Panc1 (cell line): ENCODE data around the gene ZCWPW1. TPM values are rescaled to one million over a fixed set of nuclear protein-coding genes. Genes with fewer than 3 reads are reported as not detected.

Experiments
- ATAC-seq: fragments of 200-7000 bp; cut with Tn5 transposase; 2 replicates; pipeline ENCODE4 v1.9.1; 2020; ENCODE audit warnings: mild to moderate bottlenecking, moderate library complexity
- Bru-seq: library from RNA; stranded (reverse); fragments of 400-500 nt; gene quantifications from one replicate; lab custom pipeline; 2021; lab: Mats Ljungman, UMichigan
- BruChase-seq, 2 experiments: library from RNA; stranded (reverse); fragments of 400-500 nt; gene quantifications; one replicate each; lab custom pipeline; 2021; lab: Mats Ljungman, UMichigan
- BruUV-seq: library from RNA; stranded (reverse); fragments of 400-500 nt; replicated peaks from 2 replicates; lab custom pipeline; 2021; lab: Mats Ljungman, UMichigan
- CTCF ChIA-PET: fragments of 300-600 bp; sonication (Branson Sonifier 250); formaldehyde crosslinking; loops from one replicate; lab custom pipeline; 2022; ENCODE audit warnings: antibody characterized with exemption; lab: Charles Lee
- POLR2A ChIA-PET: fragments of 300-600 bp; sonication (Branson Sonifier 250); formaldehyde crosslinking; loops from one replicate; lab custom pipeline; 2022; ENCODE audit warnings: antibody characterized with exemption; lab: Charles Lee
- DNase-seq: peaks from one replicate; pipeline ENCODE4 v3.0.0-alpha.2; 2010; ENCODE audit warnings: low read depth, low spot score
- H3K27ac ChIP-seq: 2 replicates; pipeline ENCODE4 v1.5.1; 2011; ENCODE audit warnings: mild to moderate bottlenecking, low read length, inconsistent platforms
- H3K27me3 ChIP-seq: fragments of 200-500 bp; sonication (Bioruptor generic); 2 replicates; pipeline ENCODE4 v1.6.0; 2014; ENCODE audit warnings: low read length, inconsistent platforms; ENCODE audit not compliant: control insufficient read depth, insufficient read depth
- H3K36me3 ChIP-seq: fragments of 200-500 bp; sonication (Bioruptor generic); 2 replicates; pipeline ENCODE4 v1.5.1; 2014; ENCODE audit warnings: inconsistent platforms, mild to moderate bottlenecking, low read length, moderate library complexity; ENCODE audit not compliant: control insufficient read depth, insufficient read depth
- H3K4me1 ChIP-seq: 2 replicates; pipeline ENCODE4 v1.5.1; 2011; ENCODE audit warnings: inconsistent platforms, mild to moderate bottlenecking, low read length, moderate library complexity; ENCODE audit not compliant: control insufficient read depth, insufficient read depth
- H3K4me3 ChIP-seq, 2 experiments: 2 replicates each; pipeline ENCODE4 v1.5.1; 2011 to 2012; ENCODE audit warnings: low read depth in 2 of 2, low read length in 2 of 2, mild to moderate bottlenecking in 2 of 2, inconsistent platforms in 1 of 2, moderate library complexity in 1 of 2
- H3K9me3 ChIP-seq: fragments of 200-500 bp; sonication (Bioruptor generic); 2 replicates; pipeline ENCODE4 v1.5.1; 2014; ENCODE audit warnings: low read depth, mild to moderate bottlenecking, inconsistent platforms, low read length, moderate library complexity; ENCODE audit not compliant: control insufficient read depth, insufficient read depth
- POLR2AphosphoS5 ChIP-seq: IDR thresholded peaks from 2 replicates; pipeline ENCODE4 v1.6.1; 2012; ENCODE audit warnings: mild to moderate bottlenecking, low read depth, low read length, moderate library complexity
- SIN3A ChIP-seq: IDR thresholded peaks from 2 replicates; pipeline ENCODE4 v1.6.1; 2012; ENCODE audit warnings: low read depth, mild to moderate bottlenecking, low read length, moderate library complexity, borderline replicate concordance; ENCODE audit not compliant: insufficient read depth
- TCF7L2 ChIP-seq: IDR thresholded peaks from 2 replicates; pipeline ENCODE4 v1.6.1; 2011; ENCODE audit warnings: mild to moderate bottlenecking, low read depth, low read length, inconsistent platforms
- in situ Hi-C: cut with HindIII; loops from 2 replicates; pipeline ENCODE4 v1.10.0; 2016; ENCODE audit warnings: low sequenced_read_pairs, low pct_unique_long_range_greater_than_20kb
- intact Hi-C: fragments of 100-400 bp; cut with micrococcal nuclease; formaldehyde crosslinking; loops from one replicate; pipeline ENCODE4 v1.10.0; 2022; ENCODE audit not compliant: unreplicated experiment
- long read RNA-seq: library from polyadenylated mRNA; unstranded; transcript quantifications from one replicate; pipeline ENCODE4 v2.0.0, GENCODE V29; 2021; ENCODE audit not compliant: unreplicated experiment
- polyA plus RNA-seq: library from polyadenylated mRNA; unstranded; fragments of >200 nt; gene quantifications from one replicate; pipeline ENCODE4 v1.2.1, GENCODE V29; 2012; ENCODE audit warnings: missing spikeins; ENCODE audit not compliant: insufficient read length
- total RNA-seq: library from RNA; stranded (reverse); gene quantifications from one replicate; pipeline ENCODE4 v1.2.1, GENCODE V29; 2021; ENCODE audit not compliant: unreplicated experiment
- TF ChIP-seq, protein P1 (sequence below): fragments of 450-650 bp; IDR thresholded peaks from 2 replicates; pipeline ENCODE4 v1.5.1; 2017; ENCODE audit warnings: mild to moderate bottlenecking
- TF ChIP-seq, protein P2 (sequence below), 2 experiments: IDR thresholded peaks; 2 replicates each; pipeline ENCODE4 v1.6.1; 2011 to 2012; ENCODE audit warnings: low read depth in 2 of 2, control low read depth in 1 of 2, low read length in 1 of 2, mild to moderate bottlenecking in 1 of 2, moderate library complexity in 1 of 2; ENCODE audit not compliant: insufficient read depth in 1 of 2

Gene ZCWPW1, protein sequence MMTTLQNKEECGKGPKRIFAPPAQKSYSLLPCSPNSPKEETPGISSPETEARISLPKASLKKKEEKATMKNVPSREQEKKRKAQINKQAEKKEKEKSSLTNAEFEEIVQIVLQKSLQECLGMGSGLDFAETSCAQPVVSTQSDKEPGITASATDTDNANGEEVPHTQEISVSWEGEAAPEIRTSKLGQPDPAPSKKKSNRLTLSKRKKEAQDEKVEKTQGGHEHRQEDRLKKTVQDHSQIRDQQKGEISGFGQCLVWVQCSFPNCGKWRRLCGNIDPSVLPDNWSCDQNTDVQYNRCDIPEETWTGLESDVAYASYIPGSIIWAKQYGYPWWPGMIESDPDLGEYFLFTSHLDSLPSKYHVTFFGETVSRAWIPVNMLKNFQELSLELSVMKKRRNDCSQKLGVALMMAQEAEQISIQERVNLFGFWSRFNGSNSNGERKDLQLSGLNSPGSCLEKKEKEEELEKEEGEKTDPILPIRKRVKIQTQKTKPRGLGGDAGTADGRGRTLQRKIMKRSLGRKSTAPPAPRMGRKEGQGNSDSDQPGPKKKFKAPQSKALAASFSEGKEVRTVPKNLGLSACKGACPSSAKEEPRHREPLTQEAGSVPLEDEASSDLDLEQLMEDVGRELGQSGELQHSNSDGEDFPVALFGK
- total RNA-seq (6.5 TPM), Bru-seq, nascent RNA (percentile 47 among the genes with signal in this experiment), BruChase-seq, experiment 1, labeled RNA remaining after a 2-hour chase (percentile 50 among the genes with signal in this experiment), BruChase-seq, experiment 2, labeled RNA remaining after a 6-hour chase (percentile 52 among the genes with signal in this experiment)
- polyA plus RNA-seq = 4.2 TPM
- long read RNA-seq, partial matches to known transcripts = 3 of 12 reads
- long read RNA-seq, other reads (novel, unspliced or antisense) = 9 of 12 reads

DNA sequence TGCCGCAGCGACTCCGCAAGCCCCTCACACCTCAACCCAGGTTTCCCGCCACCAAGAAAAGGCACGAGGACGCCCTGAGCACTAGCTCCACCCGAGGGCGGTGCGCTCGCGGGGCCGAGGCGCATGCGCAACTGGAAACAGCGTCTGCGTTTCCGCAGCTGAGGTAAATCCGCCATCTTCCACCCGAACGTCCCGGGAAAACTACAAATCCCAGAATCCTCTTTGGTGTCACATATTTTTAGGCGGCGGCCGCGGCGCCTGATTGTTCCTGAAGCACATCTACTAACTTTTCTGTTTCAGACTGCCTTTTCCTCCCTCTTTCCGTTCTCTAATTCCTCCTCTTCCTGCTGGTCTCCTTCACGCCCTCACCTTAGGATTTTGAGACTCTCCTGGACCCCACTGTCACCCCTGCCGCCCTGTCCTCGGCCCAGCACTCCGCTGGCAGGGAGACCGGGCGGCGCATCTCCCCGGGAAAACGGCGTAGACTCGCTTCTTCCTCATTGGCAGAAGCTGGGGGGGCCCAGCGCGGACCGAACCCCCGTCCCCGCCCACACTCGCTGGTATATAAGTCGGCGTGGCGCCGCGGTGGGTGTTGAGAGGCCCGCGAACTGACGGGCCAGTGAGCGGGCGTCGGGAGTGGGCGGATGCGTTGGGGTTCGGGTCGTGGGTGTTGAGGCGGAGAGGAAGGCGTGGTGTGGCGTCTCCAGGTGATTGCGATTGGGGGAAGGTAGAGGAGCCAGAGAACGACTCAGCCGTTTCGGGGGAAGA lies at the start of gene ZCWPW1:
ZCWPW1 (minus strand) TSS at position 505 of the 768 bp plus-strand sequence. CDS start 8,054 bp downstream, outside the sequence.
- no peaks in the 10 kb centered on the region for H3K27me3 ChIP-seq
- CTCF ChIA-PET = interaction anchor here (0.7 kb wide), 1 partner anchor 131 kb away, joined by 4 read pairs; no protein-coding TSS in a partner anchor
- in situ Hi-C loops = no loop called here
- H3K27ac ChIP-seq = peak within 1 kb of the TSS; percentile 98
- H3K36me3 ChIP-seq = no peaks in the 10 kb centered on the region; the same call in 1 of the 2 replicates
- intact Hi-C loops = no loop called here
- peaks cover 31% of the 10 kb centered on the region for H3K4me1 ChIP-seq
- POLR2A ChIA-PET = interaction anchor here (0.5 to 1.0 kb wide), 8 partner anchors 8 to 489 kb away, joined by 3 to 12 read pairs (median 4); partner anchors contain the start of gene PPP1R35
- ATAC-seq = peak; percentile 78
- peak; percentile 95 for DNase-seq
- H3K4me3 ChIP-seq = peak within 1 kb of the TSS; percentile 66 to 92
- peak; percentile 97 for TF ChIP-seq POLR2AphosphoS5
- TF ChIP-seq, protein P1, sequence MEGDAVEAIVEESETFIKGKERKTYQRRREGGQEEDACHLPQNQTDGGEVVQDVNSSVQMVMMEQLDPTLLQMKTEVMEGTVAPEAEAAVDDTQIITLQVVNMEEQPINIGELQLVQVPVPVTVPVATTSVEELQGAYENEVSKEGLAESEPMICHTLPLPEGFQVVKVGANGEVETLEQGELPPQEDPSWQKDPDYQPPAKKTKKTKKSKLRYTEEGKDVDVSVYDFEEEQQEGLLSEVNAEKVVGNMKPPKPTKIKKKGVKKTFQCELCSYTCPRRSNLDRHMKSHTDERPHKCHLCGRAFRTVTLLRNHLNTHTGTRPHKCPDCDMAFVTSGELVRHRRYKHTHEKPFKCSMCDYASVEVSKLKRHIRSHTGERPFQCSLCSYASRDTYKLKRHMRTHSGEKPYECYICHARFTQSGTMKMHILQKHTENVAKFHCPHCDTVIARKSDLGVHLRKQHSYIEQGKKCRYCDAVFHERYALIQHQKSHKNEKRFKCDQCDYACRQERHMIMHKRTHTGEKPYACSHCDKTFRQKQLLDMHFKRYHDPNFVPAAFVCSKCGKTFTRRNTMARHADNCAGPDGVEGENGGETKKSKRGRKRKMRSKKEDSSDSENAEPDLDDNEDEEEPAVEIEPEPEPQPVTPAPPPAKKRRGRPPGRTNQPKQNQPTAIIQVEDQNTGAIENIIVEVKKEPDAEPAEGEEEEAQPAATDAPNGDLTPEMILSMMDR = no peak
- peak; percentile 80; the same call in 1 of the 2 replicates for TF ChIP-seq SIN3A
- BruUV-seq = TSS peak; percentile 97
- H3K9me3 ChIP-seq = no peaks in the 10 kb centered on the region

DNA sequence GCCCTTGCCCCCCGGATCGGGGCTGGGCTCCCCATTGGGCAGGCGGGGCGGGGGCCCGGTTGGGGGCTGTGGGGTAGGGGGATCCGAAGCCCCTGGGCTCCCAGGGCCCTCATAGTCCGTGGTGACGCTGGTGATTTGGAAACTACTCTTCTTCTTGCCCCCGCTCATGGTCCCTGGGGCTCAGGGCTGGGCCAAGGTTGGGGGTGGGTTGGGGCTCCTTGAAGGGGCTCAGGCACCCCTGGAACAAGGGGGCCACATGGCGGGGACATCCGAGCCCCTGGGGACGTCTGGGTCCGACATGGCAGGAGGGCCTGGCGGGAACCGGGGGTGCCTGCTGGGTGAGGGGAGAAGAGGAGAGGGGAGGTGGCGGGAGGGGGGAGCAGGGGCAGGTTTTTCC lies 49.4 kb upstream of the ZCWPW1 start:
- Histone ChIP-seq H3K4me3 (peak overlapping the region; percentile 95 to 97), H3K27ac (peak overlapping the region; percentile 88; the same call in 1 of the 2 replicates), H3K27me3 (no peaks in the 10 kb centered on the region), H3K4me1 (peaks cover 33% of the 10 kb centered on the region), H3K9me3 (no peaks in the 10 kb centered on the region), H3K36me3 (no peaks in the 10 kb centered on the region; the same call in 1 of the 2 replicates)
- BruUV-seq = no TSS peak
- intact Hi-C loops = no loop called here
- in situ Hi-C loops = no loop called here
- ATAC-seq (no peak), DNase-seq (no peak)
- ChIA-PET CTCF (interaction anchor here (1.0 kb wide), 1 partner anchor 62 kb away, joined by 3 read pairs; no protein-coding TSS in a partner anchor), POLR2A (no interaction called here)
- TF ChIP-seq, protein P1 = no peak
- TF ChIP-seq SIN3A (no peak), POLR2AphosphoS5 (no peak), TCF7L2 (no peak)
- TF ChIP-seq, protein P2, sequence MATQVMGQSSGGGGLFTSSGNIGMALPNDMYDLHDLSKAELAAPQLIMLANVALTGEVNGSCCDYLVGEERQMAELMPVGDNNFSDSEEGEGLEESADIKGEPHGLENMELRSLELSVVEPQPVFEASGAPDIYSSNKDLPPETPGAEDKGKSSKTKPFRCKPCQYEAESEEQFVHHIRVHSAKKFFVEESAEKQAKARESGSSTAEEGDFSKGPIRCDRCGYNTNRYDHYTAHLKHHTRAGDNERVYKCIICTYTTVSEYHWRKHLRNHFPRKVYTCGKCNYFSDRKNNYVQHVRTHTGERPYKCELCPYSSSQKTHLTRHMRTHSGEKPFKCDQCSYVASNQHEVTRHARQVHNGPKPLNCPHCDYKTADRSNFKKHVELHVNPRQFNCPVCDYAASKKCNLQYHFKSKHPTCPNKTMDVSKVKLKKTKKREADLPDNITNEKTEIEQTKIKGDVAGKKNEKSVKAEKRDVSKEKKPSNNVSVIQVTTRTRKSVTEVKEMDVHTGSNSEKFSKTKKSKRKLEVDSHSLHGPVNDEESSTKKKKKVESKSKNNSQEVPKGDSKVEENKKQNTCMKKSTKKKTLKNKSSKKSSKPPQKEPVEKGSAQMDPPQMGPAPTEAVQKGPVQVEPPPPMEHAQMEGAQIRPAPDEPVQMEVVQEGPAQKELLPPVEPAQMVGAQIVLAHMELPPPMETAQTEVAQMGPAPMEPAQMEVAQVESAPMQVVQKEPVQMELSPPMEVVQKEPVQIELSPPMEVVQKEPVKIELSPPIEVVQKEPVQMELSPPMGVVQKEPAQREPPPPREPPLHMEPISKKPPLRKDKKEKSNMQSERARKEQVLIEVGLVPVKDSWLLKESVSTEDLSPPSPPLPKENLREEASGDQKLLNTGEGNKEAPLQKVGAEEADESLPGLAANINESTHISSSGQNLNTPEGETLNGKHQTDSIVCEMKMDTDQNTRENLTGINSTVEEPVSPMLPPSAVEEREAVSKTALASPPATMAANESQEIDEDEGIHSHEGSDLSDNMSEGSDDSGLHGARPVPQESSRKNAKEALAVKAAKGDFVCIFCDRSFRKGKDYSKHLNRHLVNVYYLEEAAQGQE (IDR thresholded peaks at IDR 0.05; ENCODE audit: insufficient read depth in 1 of 2, low read depth in 2 of 2, low read length in 1 of 2) = no peak
